ENCODE results near the gene ZNF570.

GRCh38 chr19:37505958-37506386 lies 36.8 kb downstream of the ZNF570 start:
- TF ChIP-seq MAX (CRISPR knock-in tag; IDR thresholded peaks at IDR 0.05) = no peak
- TF ChIP-seq NR2C2 (CRISPR knock-in tag; IDR thresholded peaks at IDR 0.05) = no peak
- no peak for TF ChIP-seq NR2C2 (tag; IDR thresholded peaks at IDR 0.05)
- no peak for TF ChIP-seq SRSF7 (optimal IDR thresholded peaks at IDR 0.05; ENCODE audit: low read depth, low read length)
- TF ChIP-seq REST (IDR thresholded peaks at IDR 0.05; ENCODE audit: borderline replicate concordance) = no peak
- no peak for TF ChIP-seq REST (CRISPR knock-in tag; IDR thresholded peaks at IDR 0.05; ENCODE audit: low read depth)
